ENCODE measurements around the gene RAPGEF5. TPM values are rescaled to one million over a fixed set of nuclear protein-coding genes. Genes with fewer than 3 reads are reported as not detected.

RAPGEF5 gene
- total RNA-seq, 1 experiment from 2014 or later, result 15.6 TPM

DNA sequence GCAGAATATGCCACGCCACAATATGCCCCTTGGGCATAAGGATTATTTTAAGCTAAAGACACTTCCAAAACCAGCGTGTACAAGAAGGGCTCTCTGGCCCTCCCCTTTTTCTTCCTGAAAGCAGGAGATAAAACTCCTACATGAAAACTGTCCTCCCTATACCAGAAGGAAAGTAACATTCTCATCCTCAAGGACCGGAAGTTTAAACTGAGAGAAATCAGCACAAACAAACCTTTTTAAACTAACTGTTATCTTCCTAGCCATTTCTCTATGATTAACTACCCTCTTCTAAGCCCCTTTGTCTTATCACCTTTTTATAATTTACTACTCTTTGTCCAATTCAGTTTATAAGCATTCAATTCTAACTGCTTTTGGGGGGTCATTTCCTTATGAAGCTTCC lies 16.4 kb upstream of the RAPGEF5 start:
- no peak for TF ChIP-seq FOSL1 (IDR thresholded peaks at IDR 0.05; ENCODE audit: low read depth)
- TF ChIP-seq, protein P1, sequence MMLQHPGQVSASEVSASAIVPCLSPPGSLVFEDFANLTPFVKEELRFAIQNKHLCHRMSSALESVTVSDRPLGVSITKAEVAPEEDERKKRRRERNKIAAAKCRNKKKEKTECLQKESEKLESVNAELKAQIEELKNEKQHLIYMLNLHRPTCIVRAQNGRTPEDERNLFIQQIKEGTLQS (IDR thresholded peaks at IDR 0.05), result no peak
- no peak for TF ChIP-seq ZNF274 (IDR thresholded peaks at IDR 0.05; ENCODE audit: low read depth, low read length)
- no peak for TF ChIP-seq ELF1 (IDR thresholded peaks at IDR 0.05; ENCODE audit: borderline replicate concordance, low read depth)
- TF ChIP-seq, protein P2, sequence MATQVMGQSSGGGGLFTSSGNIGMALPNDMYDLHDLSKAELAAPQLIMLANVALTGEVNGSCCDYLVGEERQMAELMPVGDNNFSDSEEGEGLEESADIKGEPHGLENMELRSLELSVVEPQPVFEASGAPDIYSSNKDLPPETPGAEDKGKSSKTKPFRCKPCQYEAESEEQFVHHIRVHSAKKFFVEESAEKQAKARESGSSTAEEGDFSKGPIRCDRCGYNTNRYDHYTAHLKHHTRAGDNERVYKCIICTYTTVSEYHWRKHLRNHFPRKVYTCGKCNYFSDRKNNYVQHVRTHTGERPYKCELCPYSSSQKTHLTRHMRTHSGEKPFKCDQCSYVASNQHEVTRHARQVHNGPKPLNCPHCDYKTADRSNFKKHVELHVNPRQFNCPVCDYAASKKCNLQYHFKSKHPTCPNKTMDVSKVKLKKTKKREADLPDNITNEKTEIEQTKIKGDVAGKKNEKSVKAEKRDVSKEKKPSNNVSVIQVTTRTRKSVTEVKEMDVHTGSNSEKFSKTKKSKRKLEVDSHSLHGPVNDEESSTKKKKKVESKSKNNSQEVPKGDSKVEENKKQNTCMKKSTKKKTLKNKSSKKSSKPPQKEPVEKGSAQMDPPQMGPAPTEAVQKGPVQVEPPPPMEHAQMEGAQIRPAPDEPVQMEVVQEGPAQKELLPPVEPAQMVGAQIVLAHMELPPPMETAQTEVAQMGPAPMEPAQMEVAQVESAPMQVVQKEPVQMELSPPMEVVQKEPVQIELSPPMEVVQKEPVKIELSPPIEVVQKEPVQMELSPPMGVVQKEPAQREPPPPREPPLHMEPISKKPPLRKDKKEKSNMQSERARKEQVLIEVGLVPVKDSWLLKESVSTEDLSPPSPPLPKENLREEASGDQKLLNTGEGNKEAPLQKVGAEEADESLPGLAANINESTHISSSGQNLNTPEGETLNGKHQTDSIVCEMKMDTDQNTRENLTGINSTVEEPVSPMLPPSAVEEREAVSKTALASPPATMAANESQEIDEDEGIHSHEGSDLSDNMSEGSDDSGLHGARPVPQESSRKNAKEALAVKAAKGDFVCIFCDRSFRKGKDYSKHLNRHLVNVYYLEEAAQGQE (IDR thresholded peaks at IDR 0.05; ENCODE audit: low read depth), result no peak
- no peak for TF ChIP-seq POLR2A (IDR thresholded peaks at IDR 0.05; ENCODE audit: borderline replicate concordance, extremely low read depth, insufficient read depth, insufficient read length)
- no peak for TF ChIP-seq YY1 (IDR thresholded peaks at IDR 0.05; ENCODE audit: extremely low read depth, insufficient replicate concordance, low read depth, low read length)
- POLR2A ChIA-PET, result no interaction called here
- H3K27me3 ChIP-seq (ENCODE audit: insufficient read depth, low read length), result no peaks in the 10 kb centered on the region
- H3K4me1 ChIP-seq (ENCODE audit: control insufficient read depth in 1 of 2, insufficient read depth in 2 of 2, low read length in 2 of 2), result no peaks in the 10 kb centered on the region
- DNase-seq (ENCODE audit: low read depth, low spot score) (no peak), ATAC-seq (no peak)
- no peak overlapping the region for H3K27ac ChIP-seq (ENCODE audit: low read depth, low read length)
- CTCF ChIA-PET, result no interaction called here
- H3K79me2 ChIP-seq (ENCODE audit: insufficient read depth, low read length), result no peaks in the 10 kb centered on the region
- H3K4me2 ChIP-seq (ENCODE audit: low read length), result no peak overlapping the region
- BruUV-seq (replicated peaks), result no TSS peak
- no peak overlapping the region for H3K9ac ChIP-seq (ENCODE audit: low read length)
- H4K20me1 ChIP-seq (ENCODE audit: insufficient read depth), result no peaks in the 10 kb centered on the region
- H2AFZ ChIP-seq (ENCODE audit: low read depth, low read length, poor library complexity, severe bottlenecking), result no peak overlapping the region
- RAD21 ChIA-PET (ENCODE audit: low non-redundant PET in 1 of 2, low total read pairs in 2 of 2, uncharacterized antibody in 2 of 2, unreplicated experiment in 2 of 2), result no interaction called here
- no peaks in the 10 kb centered on the region for H3K36me3 ChIP-seq (ENCODE audit: control insufficient read depth in 1 of 2, insufficient read depth in 2 of 2, low read length in 2 of 2)
- no peaks in the 10 kb centered on the region for H3K9me3 ChIP-seq (ENCODE audit: control insufficient read depth in 1 of 2, insufficient read depth in 1 of 2, low read depth in 1 of 2, low read length in 2 of 2)
- intact Hi-C loops (cut with micrococcal nuclease), result no loop called here
- no peak overlapping the region for H3K4me3 ChIP-seq (replicated peaks in 1 of 2; ENCODE audit: low read depth in 1 of 2, low read length in 2 of 2)
- no peaks in the 10 kb centered on the region for H3K9me2 ChIP-seq (ENCODE audit: insufficient read depth)
